Subcutaneous adipose tissue (tissue), 4 donors: Measurements from ENCODE around the gene PER2. TPM values are rescaled to one million over a fixed set of nuclear protein-coding genes. Genes with fewer than 3 reads are reported as not detected.

ENCODE experiments used
- total RNA-seq, 4 donors: library from RNA; depleted of rRNA; stranded (reverse); fragments of >200 nt; gene quantifications; one replicate each; pipeline ENCODE4 v1.1.0, GENCODE V29; 2016
- TF ChIP-seq, protein P1 (sequence below): fragments of 450-650 bp; IDR thresholded peaks from one replicate; pipeline ENCODE4 v1.5.1; 2016; ENCODE audit warnings: low read depth, mild to moderate bottlenecking, control low read depth, antibody characterized with exemption, moderate library complexity

Gene PER2
- total RNA-seq, 4 donors from 2014 or later, result 2.9 to 17.9 (median 6.4) TPM

DNA sequence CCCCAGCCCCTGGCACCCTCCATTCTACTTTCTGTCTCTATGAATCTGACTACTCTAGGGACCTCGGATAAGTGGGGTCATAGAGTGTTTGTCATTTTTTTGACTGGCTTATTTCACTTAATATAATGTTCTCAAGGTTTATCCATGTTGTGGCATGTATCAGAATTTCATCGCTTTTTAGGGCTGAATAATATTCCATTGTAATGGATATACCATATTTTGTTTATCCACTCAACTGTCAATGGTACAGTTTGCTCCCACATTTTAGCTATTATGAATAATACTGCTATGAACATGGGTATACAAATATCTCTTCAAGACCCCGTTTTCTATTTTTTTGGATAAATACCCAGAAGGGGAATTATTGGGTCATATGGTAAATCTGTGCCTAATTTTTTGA, 39.3 kb upstream of the PER2 start:
- TF ChIP-seq, protein P1, sequence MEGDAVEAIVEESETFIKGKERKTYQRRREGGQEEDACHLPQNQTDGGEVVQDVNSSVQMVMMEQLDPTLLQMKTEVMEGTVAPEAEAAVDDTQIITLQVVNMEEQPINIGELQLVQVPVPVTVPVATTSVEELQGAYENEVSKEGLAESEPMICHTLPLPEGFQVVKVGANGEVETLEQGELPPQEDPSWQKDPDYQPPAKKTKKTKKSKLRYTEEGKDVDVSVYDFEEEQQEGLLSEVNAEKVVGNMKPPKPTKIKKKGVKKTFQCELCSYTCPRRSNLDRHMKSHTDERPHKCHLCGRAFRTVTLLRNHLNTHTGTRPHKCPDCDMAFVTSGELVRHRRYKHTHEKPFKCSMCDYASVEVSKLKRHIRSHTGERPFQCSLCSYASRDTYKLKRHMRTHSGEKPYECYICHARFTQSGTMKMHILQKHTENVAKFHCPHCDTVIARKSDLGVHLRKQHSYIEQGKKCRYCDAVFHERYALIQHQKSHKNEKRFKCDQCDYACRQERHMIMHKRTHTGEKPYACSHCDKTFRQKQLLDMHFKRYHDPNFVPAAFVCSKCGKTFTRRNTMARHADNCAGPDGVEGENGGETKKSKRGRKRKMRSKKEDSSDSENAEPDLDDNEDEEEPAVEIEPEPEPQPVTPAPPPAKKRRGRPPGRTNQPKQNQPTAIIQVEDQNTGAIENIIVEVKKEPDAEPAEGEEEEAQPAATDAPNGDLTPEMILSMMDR, result no peak

DNA sequence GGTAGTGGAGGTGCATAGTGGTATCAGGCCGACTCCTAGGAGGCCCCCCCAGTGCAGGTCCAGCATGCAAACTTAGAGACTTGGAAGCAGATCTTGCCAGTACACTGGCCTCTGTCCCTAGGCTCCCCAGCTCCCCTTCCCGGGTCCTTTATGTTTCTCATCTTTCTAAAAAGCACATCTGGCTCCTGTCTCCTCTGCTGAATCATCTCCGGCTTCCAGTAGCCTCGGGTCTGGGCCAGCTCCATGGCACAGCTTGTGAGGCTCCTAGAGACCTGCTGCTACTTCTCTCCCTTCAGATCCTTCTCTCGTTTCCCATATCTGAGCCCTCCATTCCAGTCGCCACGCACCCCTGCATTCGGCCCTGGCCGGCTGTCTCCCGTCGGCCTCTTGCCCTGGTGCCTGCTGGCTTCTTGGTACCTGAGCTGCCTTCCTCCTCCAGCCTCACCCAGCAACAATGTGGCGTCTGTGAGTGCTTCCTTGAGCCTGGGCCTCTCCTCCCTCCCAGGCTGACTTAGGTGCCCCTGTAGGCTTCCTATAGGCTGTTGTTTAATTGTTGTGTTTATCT, 38.5 kb upstream of the PER2 start:
- TF ChIP-seq, protein P1, result no peak

DNA sequence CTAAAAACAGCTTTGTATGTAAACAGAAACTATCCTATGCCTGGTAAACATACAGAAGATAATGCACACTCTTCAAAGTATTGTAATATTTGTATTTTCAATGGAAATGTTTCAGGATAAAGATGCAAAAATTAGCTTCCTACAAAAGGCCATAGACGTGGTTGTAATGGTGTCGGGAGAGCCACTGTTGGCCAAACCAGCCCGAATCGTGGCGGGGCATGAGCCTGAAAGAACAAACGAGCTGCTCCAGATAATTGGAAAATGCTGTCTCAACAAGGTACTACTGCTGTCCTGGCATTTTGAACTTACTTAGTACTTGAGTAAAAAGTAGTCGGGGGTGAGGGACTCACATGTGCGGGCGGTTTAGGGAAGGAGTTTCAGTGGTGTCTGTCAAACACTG, 37.3 kb upstream of the PER2 start:
- TF ChIP-seq, protein P1, result no peak

DNA sequence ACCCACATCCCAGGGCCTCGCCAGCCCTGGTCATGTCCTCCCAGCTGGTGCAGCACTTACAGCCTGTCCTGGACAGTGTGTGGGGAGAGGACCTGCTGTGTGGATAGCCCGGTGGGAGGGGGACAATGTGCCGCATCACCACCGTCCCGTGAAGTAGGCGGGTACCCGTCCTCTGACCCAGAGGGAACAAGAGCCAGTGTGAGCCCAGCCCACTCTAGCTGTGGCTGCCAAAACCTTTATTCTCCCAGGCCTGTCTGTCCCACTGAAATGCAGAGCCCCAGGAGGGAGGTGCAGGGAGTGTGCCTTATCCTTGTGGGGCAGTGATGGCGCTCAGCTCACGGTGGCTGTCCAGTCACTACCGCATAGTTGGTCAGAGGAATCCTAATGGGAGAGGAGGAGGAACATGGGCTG, 33.6 kb upstream of the PER2 start:
- TF ChIP-seq, protein P1, result no peak

DNA sequence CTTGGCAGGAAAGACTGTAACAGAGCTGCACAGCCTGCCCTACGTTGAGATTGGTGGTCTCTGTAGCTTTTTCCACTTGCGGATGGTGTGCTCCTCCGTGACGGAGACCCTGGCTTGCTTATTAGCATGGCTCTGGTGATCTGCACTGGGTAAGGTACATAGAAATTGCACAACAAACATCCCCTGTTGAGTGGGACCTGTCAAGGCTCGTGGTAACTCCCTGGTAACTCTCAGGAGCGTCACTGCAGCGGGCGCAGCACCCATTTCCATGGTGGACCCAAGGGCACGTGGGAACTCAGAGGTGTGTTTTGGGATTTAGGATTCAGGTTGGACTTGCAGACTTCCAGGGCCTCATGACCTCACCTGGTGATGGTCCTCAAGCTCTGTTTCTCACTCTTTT, 33.1 kb upstream of the PER2 start:
- TF ChIP-seq, protein P1, result no peak

DNA sequence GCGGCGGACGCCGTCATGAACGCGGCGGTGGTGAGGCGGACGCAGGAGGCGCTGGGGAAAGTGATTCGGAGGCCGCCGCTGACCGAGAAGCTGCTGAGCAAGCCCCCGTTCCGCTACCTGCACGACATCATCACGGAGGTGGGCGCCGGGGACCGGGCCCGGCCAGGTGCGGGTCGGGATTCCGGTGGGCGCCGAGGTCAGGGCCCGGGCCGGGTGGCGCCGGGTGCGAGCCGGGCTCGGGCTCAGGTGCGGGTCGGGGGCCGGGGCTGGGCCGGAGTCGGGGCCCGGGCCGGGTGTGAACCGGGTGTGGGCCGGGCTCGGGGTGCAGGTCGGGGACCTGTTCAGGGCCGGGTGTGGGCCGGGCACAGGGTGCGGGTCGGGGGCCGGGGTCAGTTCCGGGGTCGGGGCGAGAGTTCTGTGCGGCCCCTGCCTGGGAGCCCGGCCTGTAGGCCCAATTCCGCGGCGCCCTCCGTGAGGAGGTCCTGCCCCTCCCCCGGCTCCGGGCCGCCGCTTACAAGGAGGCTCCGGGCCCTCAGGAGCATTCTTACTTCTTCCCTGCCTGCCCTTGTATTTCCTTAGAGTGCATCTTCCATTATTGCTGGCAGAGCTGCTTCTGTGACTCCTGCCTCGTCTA, 32.4 kb upstream of the PER2 start:
- TF ChIP-seq, protein P1, result no peak

DNA sequence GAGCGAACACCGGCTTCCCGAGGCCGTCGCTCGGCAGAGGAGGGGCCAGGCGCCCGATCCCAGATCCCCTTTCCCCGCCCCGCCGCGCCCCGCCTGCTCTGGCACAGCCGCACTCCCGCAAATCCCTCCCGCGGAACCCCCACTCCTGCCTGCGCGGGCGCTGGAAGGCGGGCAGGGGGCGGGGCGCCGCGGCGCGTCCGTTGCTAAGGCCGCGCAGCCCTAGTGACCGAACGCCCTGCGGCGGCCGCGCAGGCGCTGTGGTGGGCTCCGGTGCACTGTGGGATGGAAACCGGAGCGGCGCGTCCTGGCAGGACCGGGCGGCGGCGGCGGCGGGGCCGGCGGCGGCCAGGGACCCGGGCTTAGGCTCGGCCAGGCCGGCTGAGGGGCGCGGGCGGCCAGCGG, 31.8 kb upstream of the PER2 start, which contains the start of gene TRAF3IP1:
Gene TRAF3IP1 (plus strand): TSS at position 273 of the 402 bp plus-strand sequence. CDS start 145 bp downstream, outside the sequence.
- TF ChIP-seq, protein P1, result no peak
